ENCODE results near the gene TEC.
"Not testable (repeated sequence)": the region's sequence is repeated elsewhere in the genome, so short reads cannot be mapped to it uniquely, and the experiment has no call there.

The TEC gene

GRCh38 chr4:48188390-48188789 lies 81.2 kb downstream of the TEC start:
- no peak for DNase-seq
- no peak for TF ChIP-seq GATA1 (IDR thresholded peaks at IDR 0.05; ENCODE audit: low read depth, low read length)
- TF ChIP-seq POLR2A (IDR thresholded peaks at IDR 0.05; ENCODE audit: low read length) = no peak

GRCh38 chr4:48187813-48188212 lies 81.8 kb downstream of the TEC start:
- TF ChIP-seq GATA1 (IDR thresholded peaks at IDR 0.05; ENCODE audit: low read depth, low read length) (no peak), POLR2A (IDR thresholded peaks at IDR 0.05; ENCODE audit: low read length) (no peak)
- DNase-seq = peak; percentile 71 to 85

DNA sequence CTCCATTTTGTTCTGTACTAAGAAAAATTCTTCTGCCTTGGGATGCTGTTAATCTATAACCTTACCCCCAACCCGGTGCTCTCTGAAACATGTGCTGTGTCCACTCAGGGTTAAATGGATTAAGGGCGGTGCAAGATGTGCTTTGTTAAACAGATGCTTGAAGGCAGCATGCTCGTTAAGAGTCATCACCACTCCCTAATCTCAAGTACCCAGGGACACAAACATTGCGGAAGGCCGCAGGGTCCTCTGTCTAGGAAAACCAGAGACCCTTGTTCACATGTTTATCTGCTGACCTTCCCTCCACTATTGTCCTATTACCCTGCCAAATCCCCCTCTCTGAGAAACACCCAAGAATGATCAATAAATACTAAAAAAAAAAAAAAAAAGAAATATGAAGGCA lies 82.6 kb downstream of the TEC start:
- not testable (repeated sequence) for DNase-seq

DNA sequence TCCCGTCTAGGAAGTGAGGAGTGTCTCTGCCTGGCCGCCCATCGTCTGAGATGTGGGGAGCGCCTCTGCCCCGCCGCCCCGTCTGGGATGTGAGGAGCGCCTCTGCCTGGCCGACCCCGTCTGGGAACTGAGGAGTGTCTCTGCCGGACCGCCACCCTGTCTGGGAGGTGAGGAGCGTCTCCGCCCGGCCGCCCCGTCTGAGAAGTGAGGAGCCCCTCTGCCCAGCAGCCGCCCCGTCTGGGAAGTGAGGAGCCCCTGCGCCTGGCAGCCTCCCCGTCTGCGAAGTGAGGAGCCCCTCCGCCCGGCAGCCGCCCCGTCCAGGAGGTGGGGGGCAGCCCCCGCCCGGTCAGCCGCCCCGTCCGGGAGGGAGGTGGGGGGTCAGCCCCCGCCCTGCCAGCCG lies 83.2 kb downstream of the TEC start:
- DNase-seq = not testable (repeated sequence)

GRCh38 chr4:48184882-48185281 lies 84.8 kb downstream of the TEC start:
- no peak for TF ChIP-seq GATA1 (IDR thresholded peaks at IDR 0.05; ENCODE audit: low read depth, low read length)
- TF ChIP-seq POLR2A (IDR thresholded peaks at IDR 0.05; ENCODE audit: low read length) = no peak
- no peak for DNase-seq

DNA sequence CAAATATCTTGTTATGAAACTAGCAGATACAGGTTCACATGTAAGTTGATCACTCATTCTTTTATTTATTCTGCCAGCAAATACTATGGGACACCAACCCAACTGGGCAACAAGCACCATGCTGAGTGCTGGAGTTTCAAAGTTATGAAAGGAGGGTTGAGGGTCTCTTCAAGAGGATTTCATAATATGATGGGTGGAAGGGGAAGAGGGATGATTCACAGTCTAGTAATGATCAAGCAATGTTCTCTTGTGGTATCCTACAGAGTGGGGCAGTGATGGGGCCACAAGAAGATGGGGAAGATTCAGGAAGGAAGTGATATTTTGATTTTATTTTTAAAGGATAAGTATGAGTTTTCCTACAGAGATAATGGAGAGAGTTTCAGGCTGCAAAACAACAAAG lies 89.4 kb downstream of the TEC start:
- TF ChIP-seq GATA1 (IDR thresholded peaks at IDR 0.05; ENCODE audit: low read depth, low read length) (no peak), POLR2A (IDR thresholded peaks at IDR 0.05; ENCODE audit: low read length) (no peak)
- DNase-seq = no peak

DNA sequence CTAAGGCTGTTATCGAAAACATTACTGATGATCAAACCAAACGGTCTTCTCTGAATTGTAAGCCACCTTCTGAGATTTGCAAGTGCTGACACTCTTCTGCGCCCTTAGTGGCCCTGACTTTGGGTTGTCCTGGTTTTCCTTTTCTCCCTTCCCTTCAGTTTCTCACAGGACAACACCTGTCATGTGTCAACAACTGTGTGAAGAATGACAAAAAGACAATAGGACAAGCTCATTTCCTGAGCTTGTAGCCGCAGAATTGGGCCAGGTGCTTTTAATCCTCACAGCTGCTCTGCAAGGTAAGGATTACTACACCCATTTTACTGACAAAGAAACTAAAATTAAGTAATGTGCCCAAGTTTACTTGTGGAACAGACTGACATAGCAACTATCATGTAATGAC lies 90.7 kb downstream of the TEC start:
- DNase-seq = no peak
- TF ChIP-seq GATA1 (IDR thresholded peaks at IDR 0.05; ENCODE audit: low read depth, low read length) = no peak
- TF ChIP-seq POLR2A (IDR thresholded peaks at IDR 0.05; ENCODE audit: low read length) = no peak

GRCh38 chr4:48175806-48176205 lies 93.8 kb downstream of the TEC start:
- DNase-seq = no peak
- TF ChIP-seq POLR2A (IDR thresholded peaks at IDR 0.05; ENCODE audit: low read length) = no peak
- TF ChIP-seq GATA1 (IDR thresholded peaks at IDR 0.05; ENCODE audit: low read depth, low read length) = no peak

- TF ChIP-seq GATA1 (IDR thresholded peaks at IDR 0.05; ENCODE audit: low read depth, low read length) = no peak
- DNase-seq = no peak
These were observed 94.3 kb downstream of the TEC start for GRCh38 chr4:48175328-48175727.

DNA sequence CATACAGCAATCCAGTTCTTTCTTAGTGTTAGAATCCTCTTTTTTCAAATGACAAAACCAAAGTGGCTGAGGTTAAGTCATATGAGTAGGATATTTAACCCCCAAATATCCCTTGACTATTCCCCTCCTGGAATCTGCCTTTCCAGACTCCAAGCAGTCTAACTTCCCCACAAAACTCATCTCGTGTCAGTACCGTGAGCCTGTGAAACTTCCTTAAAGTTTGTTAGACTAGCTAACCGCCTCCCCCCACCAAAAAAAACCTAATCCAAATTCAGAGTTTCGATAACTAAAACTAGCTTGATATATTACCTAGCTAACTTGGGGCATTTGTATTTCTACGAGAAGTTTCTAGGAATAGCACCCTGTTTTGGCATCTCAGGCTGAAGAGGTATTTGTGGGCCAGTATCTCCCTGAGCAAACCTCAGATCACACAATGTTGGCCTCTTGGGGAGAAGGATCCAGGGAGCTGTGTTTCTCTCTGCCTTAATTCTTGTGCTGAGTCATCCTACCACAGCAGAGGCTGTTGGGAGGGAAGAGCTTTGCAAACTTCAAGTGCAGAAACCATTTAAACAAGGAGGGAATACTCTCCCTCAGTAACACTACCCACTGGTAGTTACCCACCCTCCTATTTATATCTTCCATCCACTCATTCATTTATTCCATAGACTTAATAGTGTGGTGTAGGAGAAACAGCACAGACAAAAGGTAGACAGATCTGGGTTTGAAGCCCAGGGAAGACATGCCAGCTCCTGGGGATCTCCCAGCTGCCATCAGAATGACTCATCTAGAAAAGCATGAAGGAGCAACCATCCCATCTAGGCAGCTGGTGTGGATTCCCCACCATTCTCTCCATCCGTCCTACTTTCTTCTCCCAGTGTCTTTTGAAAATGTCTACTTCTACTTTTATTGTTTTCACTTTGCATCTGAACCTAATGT lies 96.3 kb downstream of the TEC start:
- peak; percentile 80 for DNase-seq
- TF ChIP-seq POLR2A (IDR thresholded peaks at IDR 0.05; ENCODE audit: low read length) (no peak), GATA1 (IDR thresholded peaks at IDR 0.05; ENCODE audit: low read depth, low read length) (no peak)

GRCh38 chr4:48172651-48173050 lies 97.0 kb downstream of the TEC start:
- TF ChIP-seq GATA1 (IDR thresholded peaks at IDR 0.05; ENCODE audit: low read depth, low read length) (no peak), POLR2A (IDR thresholded peaks at IDR 0.05; ENCODE audit: low read length) (no peak)
- no peak for DNase-seq

- TF ChIP-seq GATA1 (IDR thresholded peaks at IDR 0.05; ENCODE audit: low read depth, low read length) (no peak), POLR2A (IDR thresholded peaks at IDR 0.05; ENCODE audit: low read length) (no peak)
- no peak for DNase-seq
These were observed 100.0 kb downstream of the TEC start for GRCh38 chr4:48169636-48170035.

GRCh38 chr4:48167538-48168263 lies 101.9 kb downstream of the TEC start:
- no peak for TF ChIP-seq GATA1 (IDR thresholded peaks at IDR 0.05; ENCODE audit: low read depth, low read length)
- no peak for TF ChIP-seq POLR2A (IDR thresholded peaks at IDR 0.05; ENCODE audit: low read length)
- no peak for DNase-seq

- DNase-seq = not testable (repeated sequence)
These were observed 105.1 kb downstream of the TEC start for GRCh38 chr4:48164561-48164960.

DNA sequence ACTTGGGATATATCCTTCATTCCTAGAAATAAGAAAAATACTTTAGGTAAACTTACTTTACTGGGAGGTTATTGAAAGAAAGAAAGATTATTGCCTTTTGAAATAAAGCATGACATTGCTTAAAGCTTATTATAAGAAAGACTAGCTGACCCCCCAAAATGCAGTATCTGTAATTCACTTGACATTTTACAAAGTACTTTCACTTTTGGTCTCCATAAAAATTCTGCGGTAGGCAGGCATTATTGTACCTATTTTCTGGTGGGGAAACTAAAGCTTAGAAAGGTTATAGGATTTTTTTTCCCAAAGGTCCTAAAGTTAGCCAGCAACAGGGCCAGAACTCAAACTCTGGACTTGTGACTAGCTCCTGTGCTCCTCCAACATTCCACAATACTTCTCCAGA lies 105.9 kb downstream of the TEC start:
- TF ChIP-seq GATA1 (IDR thresholded peaks at IDR 0.05; ENCODE audit: low read depth, low read length) (no peak), POLR2A (IDR thresholded peaks at IDR 0.05; ENCODE audit: low read length) (no peak)
- no peak for DNase-seq

Measured in erythroblast (primary cell).